Brain microvascular endothelial cell (primary cell): ENCODE data around the gene BRD1.
A peak's percentile ranks its signal among the peaks of the same experiment; 100 is the strongest.

ENCODE experiments used
- DNase-seq: peaks from one replicate; pipeline ENCODE4 v3.0.0-alpha.2; 2020
- H3K27ac ChIP-seq: fragments of 250-450 bp; sonication (Bioruptor Pico); 2 replicates; pipeline ENCODE4 v1.5.1; 2020; ENCODE audit warnings: mild to moderate bottlenecking, moderate library complexity
- H3K27me3 ChIP-seq: fragments of 250-450 bp; sonication (Bioruptor Pico); replicated peaks from 2 replicates; pipeline ENCODE4 v1.5.1; 2020; ENCODE audit warnings: mild to moderate bottlenecking
- H3K36me3 ChIP-seq: fragments of 250-450 bp; sonication (Bioruptor Pico); replicated peaks from 2 replicates; pipeline ENCODE4 v1.5.1; 2020; ENCODE audit warnings: mild to moderate bottlenecking
- H3K4me3 ChIP-seq: 2 replicates; pipeline ENCODE4 v1.5.1; 2011; ENCODE audit warnings: low read depth, mild to moderate bottlenecking, control low read depth, low read length, moderate library complexity
- CTCF ChIP-seq: IDR thresholded peaks from 2 replicates; pipeline ENCODE4 v1.5.1; 2011; ENCODE audit warnings: low read depth, mild to moderate bottlenecking, moderate library complexity, low read length, control low read depth, inconsistent platforms; ENCODE audit errors: missing control alignments
- in situ Hi-C: cut with HindIII; loops from 2 replicates; pipeline ENCODE4 v1.10.0; 2017; ENCODE audit warnings: low sequenced_read_pairs, low pct_ligation_motif_present

Gene BRD1

GRCh38 chr22:49769691-49770546, 57.8 kb downstream of the BRD1 start:
- TF ChIP-seq CTCF = no peak
- no peak for DNase-seq
- peaks cover 16% of the 10 kb centered on the region for H3K36me3 ChIP-seq
- H3K27me3 ChIP-seq = no peaks in the 10 kb centered on the region
- in situ Hi-C loops = no loop called here
- no peak overlapping the region for H3K4me3 ChIP-seq
- H3K27ac ChIP-seq = no peak overlapping the region

GRCh38 chr22:49768951-49769690, 58.6 kb downstream of the BRD1 start:
- no peak for DNase-seq
- H3K4me3 ChIP-seq = no peak overlapping the region
- in situ Hi-C loops = no loop called here
- no peak overlapping the region for H3K27ac ChIP-seq
- H3K27me3 ChIP-seq = no peaks in the 10 kb centered on the region
- TF ChIP-seq CTCF = no peak
- peaks cover 8% of the 10 kb centered on the region for H3K36me3 ChIP-seq

GRCh38 chr22:49768077-49768910, 59.4 kb downstream of the BRD1 start:
- Histone ChIP-seq H3K4me3 (no peak overlapping the region), H3K27me3 (no peaks in the 10 kb centered on the region), H3K27ac (no peak overlapping the region), H3K36me3 (peaks cover 4% of the 10 kb centered on the region)
- in situ Hi-C loops = no loop called here
- no peak for TF ChIP-seq CTCF
- DNase-seq = no peak

GRCh38 chr22:49767355-49768062, 60.2 kb downstream of the BRD1 start:
- DNase-seq = peak; percentile 51
- in situ Hi-C loops = no loop called here
- Histone ChIP-seq H3K36me3 (peaks cover under 1% of the 10 kb centered on the region), H3K4me3 (no peak overlapping the region), H3K27ac (no peak overlapping the region), H3K27me3 (no peaks in the 10 kb centered on the region)
- TF ChIP-seq CTCF = peak; percentile 81

- DNase-seq = no peak
- in situ Hi-C loops = no loop called here
- Histone ChIP-seq H3K4me3 (no peak overlapping the region), H3K36me3 (no peaks in the 10 kb centered on the region), H3K27ac (no peak overlapping the region), H3K27me3 (no peaks in the 10 kb centered on the region)
- TF ChIP-seq CTCF = no peak
Measured at GRCh38 chr22:49765951-49766350, 61.7 kb downstream of the BRD1 start.
